ENCODE data around the gene TSPO.

Gene TSPO

DNA sequence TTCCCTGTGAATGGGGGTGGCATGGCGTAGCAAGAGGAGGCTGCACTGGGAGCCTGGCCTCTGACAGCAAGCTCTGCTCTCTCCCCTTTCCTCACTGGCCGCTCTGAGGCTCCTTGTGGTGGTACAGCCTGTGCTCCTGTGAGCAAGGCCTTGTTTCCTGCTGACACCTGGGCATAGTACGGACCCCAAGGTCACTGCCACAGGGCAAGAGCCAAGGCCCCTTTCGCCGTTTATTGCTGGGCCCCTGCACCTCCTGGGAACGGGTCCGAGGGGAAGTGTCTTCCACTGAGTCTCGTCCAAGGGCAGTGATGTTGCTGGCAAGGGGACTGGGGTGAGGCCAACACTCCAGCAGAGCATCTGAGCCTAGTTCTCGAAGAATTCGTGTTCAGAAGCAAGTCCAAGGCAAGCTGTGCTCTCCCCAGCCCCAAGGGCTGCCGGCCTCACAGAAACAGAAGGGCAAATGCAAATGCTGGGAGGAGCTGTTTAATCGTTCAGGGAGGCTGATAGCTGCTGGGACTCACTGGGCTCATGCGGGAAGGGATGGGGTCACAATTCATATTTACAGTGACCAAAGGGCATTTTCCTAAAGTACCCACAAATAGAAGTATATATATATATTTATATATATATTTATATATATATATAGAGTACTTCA, 51.5 kb downstream of the TSPO start:
- Mint-ChIP-seq H3K4me1 (peaks cover 10% of the 10 kb centered on the region), H3K9me3 (no peaks in the 10 kb centered on the region), H3K27ac (no peak overlapping the region), H3K4me3 (no peak overlapping the region), H3K36me3 (no peaks in the 10 kb centered on the region), H3K27me3 (peaks cover 26% of the 10 kb centered on the region)
- ATAC-seq (ENCODE audit: low read depth) (no peak), DNase-seq (ENCODE audit: low spot score in 2 of 2) (no peak)

- peaks cover 27% of the 10 kb centered on the region for H3K27me3 Mint-ChIP-seq
- no peak overlapping the region for H3K4me3 Mint-ChIP-seq
- H3K9me3 Mint-ChIP-seq: no peaks in the 10 kb centered on the region
- ATAC-seq (ENCODE audit: low read depth) (no peak), DNase-seq (ENCODE audit: low spot score in 2 of 2) (no peak)
- no peaks in the 10 kb centered on the region for H3K36me3 Mint-ChIP-seq
- no peak overlapping the region for H3K27ac Mint-ChIP-seq
- H3K4me1 Mint-ChIP-seq: peaks cover 10% of the 10 kb centered on the region
These were observed 52.2 kb downstream of the TSPO start for GRCh38 chr22:43203471-43203981.

GRCh38 chr22:43205261-43205691, 53.9 kb downstream of the TSPO start:
- H3K27ac Mint-ChIP-seq: no peak overlapping the region
- no peak for DNase-seq (ENCODE audit: low spot score in 2 of 2)
- no peaks in the 10 kb centered on the region for H3K36me3 Mint-ChIP-seq
- peaks cover 10% of the 10 kb centered on the region for H3K4me1 Mint-ChIP-seq
- H3K27me3 Mint-ChIP-seq: peaks cover 19% of the 10 kb centered on the region
- no peak overlapping the region for H3K4me3 Mint-ChIP-seq
- H3K9me3 Mint-ChIP-seq: no peaks in the 10 kb centered on the region
- ATAC-seq (ENCODE audit: low read depth): no peak

DNA sequence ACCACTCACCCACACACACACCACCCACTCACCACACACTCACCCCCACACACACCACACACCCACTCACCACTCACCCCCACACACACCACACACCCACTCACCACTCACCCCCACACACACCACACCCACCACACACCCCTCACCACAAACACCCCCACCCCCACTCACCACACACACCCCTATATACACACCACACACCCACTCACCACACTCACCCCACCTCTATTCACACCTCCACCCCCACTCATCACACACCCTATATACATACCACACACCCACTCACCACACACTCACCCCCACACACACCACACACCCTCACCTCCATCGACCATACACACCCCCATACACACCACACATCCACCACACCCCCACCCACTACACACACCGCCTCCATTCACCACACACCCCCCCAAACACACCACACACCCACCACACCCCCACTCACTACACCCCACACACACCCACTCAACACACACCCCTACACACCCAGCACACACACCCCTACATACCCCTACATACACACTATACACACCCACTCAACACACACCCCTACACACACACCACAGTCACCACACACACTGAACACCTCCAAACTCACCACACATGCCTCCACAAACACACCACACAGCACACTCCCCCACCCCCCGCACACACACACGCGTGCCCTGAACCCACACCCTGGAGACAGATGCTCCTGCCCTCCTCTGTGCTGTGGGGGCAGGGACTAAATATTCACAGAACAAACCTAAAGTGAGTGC, 54.6 kb downstream of the TSPO start:
- DNase-seq (ENCODE audit: low spot score in 2 of 2) (no peak), ATAC-seq (ENCODE audit: low read depth) (no peak)
- no peak overlapping the region for H3K27ac Mint-ChIP-seq
- H3K9me3 Mint-ChIP-seq: no peaks in the 10 kb centered on the region
- peaks cover 19% of the 10 kb centered on the region for H3K27me3 Mint-ChIP-seq
- H3K4me1 Mint-ChIP-seq: peaks cover 10% of the 10 kb centered on the region
- H3K36me3 Mint-ChIP-seq: no peaks in the 10 kb centered on the region
- H3K4me3 Mint-ChIP-seq: no peak overlapping the region

- DNase-seq (ENCODE audit: low spot score in 2 of 2) (no peak), ATAC-seq (ENCODE audit: low read depth) (no peak)
- Mint-ChIP-seq H3K9me3 (no peaks in the 10 kb centered on the region), H3K27ac (no peak overlapping the region), H3K36me3 (no peaks in the 10 kb centered on the region), H3K4me3 (no peak overlapping the region), H3K27me3 (peaks cover 22% of the 10 kb centered on the region), H3K4me1 (peaks cover 10% of the 10 kb centered on the region)
These were observed 55.3 kb downstream of the TSPO start for GRCh38 chr22:43206509-43207161.

DNA sequence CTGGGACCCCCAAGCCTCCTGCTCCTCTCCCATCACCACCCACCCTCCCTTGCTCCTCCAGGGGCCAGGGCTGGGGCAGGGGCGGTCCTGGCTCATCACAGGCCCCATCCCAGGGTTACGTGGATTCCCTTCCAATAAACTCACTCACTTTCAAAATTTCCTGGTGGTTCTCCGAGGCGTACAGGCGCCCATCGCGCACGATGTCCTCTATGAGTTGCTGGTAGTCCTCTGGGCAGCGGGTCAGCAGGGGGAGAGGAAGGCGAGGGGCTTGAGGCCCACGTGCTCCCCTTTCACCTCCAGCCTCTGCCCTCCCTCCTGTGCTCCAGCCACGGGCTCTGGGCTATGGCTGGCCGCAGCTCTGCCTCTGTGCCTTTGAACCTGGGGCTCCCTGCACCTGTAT, 56.0 kb downstream of the TSPO start:
- no peaks in the 10 kb centered on the region for H3K9me3 Mint-ChIP-seq
- H3K27ac Mint-ChIP-seq: no peak overlapping the region
- no peak overlapping the region for H3K4me3 Mint-ChIP-seq
- DNase-seq (ENCODE audit: low spot score in 2 of 2) (no peak), ATAC-seq (ENCODE audit: low read depth) (no peak)
- no peaks in the 10 kb centered on the region for H3K36me3 Mint-ChIP-seq
- peaks cover 26% of the 10 kb centered on the region for H3K27me3 Mint-ChIP-seq
- H3K4me1 Mint-ChIP-seq: peaks cover 10% of the 10 kb centered on the region

- Mint-ChIP-seq H3K27ac (no peak overlapping the region), H3K4me1 (peaks cover 10% of the 10 kb centered on the region), H3K9me3 (no peaks in the 10 kb centered on the region), H3K4me3 (no peak overlapping the region), H3K27me3 (peaks cover 26% of the 10 kb centered on the region), H3K36me3 (no peaks in the 10 kb centered on the region)
- ATAC-seq (ENCODE audit: low read depth) (no peak), DNase-seq (ENCODE audit: low spot score in 2 of 2) (no peak)
These were observed 56.7 kb downstream of the TSPO start for GRCh38 chr22:43207849-43208702.

DNA sequence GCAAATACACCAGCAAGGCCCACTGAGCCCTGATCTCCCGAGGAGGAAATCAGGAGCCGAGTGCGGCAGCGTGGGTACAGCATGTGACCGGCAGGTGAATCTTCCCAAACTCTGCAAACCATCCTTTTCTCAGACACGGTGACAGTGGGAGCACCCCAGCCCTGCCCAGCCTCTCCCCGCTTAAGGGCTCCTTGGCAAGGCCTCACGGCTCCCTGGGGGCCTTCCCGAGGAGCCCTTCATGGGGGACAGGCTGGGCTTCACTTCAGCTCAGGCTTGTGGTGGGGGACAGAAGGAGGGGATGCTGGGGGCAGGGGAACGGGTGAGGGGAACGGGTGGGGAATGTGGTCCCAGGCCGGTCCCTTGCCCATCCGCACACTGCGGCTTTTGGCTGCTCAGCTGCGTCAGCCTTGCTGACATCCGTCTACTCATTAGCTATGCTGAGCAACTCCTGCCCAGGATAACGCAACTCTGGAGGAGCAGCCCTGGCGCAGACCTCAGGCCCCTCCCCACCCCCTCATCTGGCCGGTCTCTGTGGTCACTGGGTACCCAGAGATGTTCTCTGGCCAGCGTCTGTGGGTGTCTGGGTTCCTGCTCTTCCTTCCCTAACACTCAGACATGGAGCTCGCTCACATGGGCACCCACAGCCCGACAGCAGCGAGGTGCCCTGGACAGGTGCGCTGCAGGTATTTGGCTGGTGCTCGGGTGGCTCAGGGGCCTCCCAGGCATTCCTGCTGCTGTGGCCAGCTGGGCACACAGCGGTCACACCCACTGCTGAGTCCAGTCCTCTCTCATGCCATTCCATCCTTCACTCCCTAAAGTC, 57.6 kb downstream of the TSPO start:
- Mint-ChIP-seq H3K9me3 (no peaks in the 10 kb centered on the region), H3K4me1 (peaks cover 10% of the 10 kb centered on the region), H3K36me3 (no peaks in the 10 kb centered on the region), H3K4me3 (no peak overlapping the region), H3K27ac (no peak overlapping the region), H3K27me3 (peaks cover 26% of the 10 kb centered on the region)
- no peak for DNase-seq (ENCODE audit: low spot score in 2 of 2)
- ATAC-seq (ENCODE audit: low read depth): no peak

DNA sequence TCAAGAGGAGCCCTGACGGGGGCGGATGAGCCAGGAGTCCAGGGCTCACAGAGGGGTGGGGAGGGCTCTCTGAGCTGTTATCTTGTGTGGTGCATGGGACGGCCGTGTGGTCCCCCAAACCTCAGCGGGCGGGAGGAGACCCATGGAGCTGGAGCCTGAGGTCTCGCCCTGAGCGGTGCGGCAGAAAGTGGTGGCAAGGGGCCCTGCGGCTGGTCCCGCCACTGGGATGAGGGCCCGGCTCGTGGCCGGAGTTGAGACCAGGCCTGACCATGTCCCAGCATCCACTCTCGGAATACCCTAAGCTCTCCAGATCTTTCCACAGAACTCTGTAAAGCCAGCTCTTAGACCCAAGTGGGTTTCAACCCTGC, 58.1 kb downstream of the TSPO start:
- peaks cover 10% of the 10 kb centered on the region for H3K4me1 Mint-ChIP-seq
- ATAC-seq (ENCODE audit: low read depth) (no peak), DNase-seq (ENCODE audit: low spot score in 2 of 2) (no peak)
- no peaks in the 10 kb centered on the region for H3K36me3 Mint-ChIP-seq
- peaks cover 26% of the 10 kb centered on the region for H3K27me3 Mint-ChIP-seq
- no peak overlapping the region for H3K4me3 Mint-ChIP-seq
- H3K27ac Mint-ChIP-seq: no peak overlapping the region
- no peaks in the 10 kb centered on the region for H3K9me3 Mint-ChIP-seq

GRCh38 chr22:43209971-43210370, 58.6 kb downstream of the TSPO start:
- Mint-ChIP-seq H3K36me3 (no peaks in the 10 kb centered on the region), H3K9me3 (no peaks in the 10 kb centered on the region), H3K27me3 (peaks cover 27% of the 10 kb centered on the region), H3K4me1 (peaks cover 10% of the 10 kb centered on the region), H3K4me3 (no peak overlapping the region), H3K27ac (no peak overlapping the region)
- no peak for ATAC-seq (ENCODE audit: low read depth)
- no peak for DNase-seq (ENCODE audit: low spot score in 2 of 2)

- H3K4me1 Mint-ChIP-seq: peaks cover 9% of the 10 kb centered on the region
- no peaks in the 10 kb centered on the region for H3K9me3 Mint-ChIP-seq
- H3K36me3 Mint-ChIP-seq: no peaks in the 10 kb centered on the region
- H3K27me3 Mint-ChIP-seq: peaks cover 32% of the 10 kb centered on the region
- DNase-seq (ENCODE audit: low spot score in 2 of 2) (no peak), ATAC-seq (ENCODE audit: low read depth) (no peak)
- no peak overlapping the region for H3K27ac Mint-ChIP-seq
- no peak overlapping the region for H3K4me3 Mint-ChIP-seq
These were observed 59.5 kb downstream of the TSPO start for GRCh38 chr22:43210631-43211515.

GRCh38 chr22:43211941-43212433, 60.6 kb downstream of the TSPO start:
- ATAC-seq (ENCODE audit: low read depth) (no peak), DNase-seq (ENCODE audit: low spot score in 2 of 2) (no peak)
- H3K9me3 Mint-ChIP-seq: no peaks in the 10 kb centered on the region
- H3K4me1 Mint-ChIP-seq: peaks cover 4% of the 10 kb centered on the region
- H3K27ac Mint-ChIP-seq: no peak overlapping the region
- H3K27me3 Mint-ChIP-seq: peaks cover 29% of the 10 kb centered on the region
- no peak overlapping the region for H3K4me3 Mint-ChIP-seq
- no peaks in the 10 kb centered on the region for H3K36me3 Mint-ChIP-seq
